Hepatocyte (in vitro differentiated cells): ENCODE data around the gene KRT3. TPM values are rescaled to one million over a fixed set of nuclear protein-coding genes. Genes with fewer than 3 reads are reported as not detected.

ENCODE experiments used
- DNase-seq: peaks from one replicate; pipeline ENCODE4 v3.0.0-alpha.2; 2016; ENCODE audit warnings: low spot score
- H2AFZ ChIP-seq: fragments of 200-600 bp; sonication (generic); 2 replicates; pipeline ENCODE4 v1.6.0; 2016; ENCODE audit warnings: antibody characterized with exemption, mild to moderate bottlenecking
- H3K27ac ChIP-seq: fragments of 200-600 bp; sonication (generic); 2 replicates; pipeline ENCODE4 v1.5.1; 2016; ENCODE audit warnings: mild to moderate bottlenecking
- H3K27me3 ChIP-seq: fragments of 200-600 bp; sonication (generic); 2 replicates; pipeline ENCODE4 v1.6.1; 2016
- H3K36me3 ChIP-seq: fragments of 200-600 bp; sonication (generic); replicated peaks from 2 replicates; pipeline ENCODE4 v1.5.1; 2016; ENCODE audit warnings: low read depth; ENCODE audit not compliant: insufficient read depth
- H3K4me1 ChIP-seq: fragments of 200-600 bp; sonication (generic); 2 replicates; pipeline ENCODE4 v1.5.1; 2016; ENCODE audit warnings: mild to moderate bottlenecking, moderate library complexity; ENCODE audit not compliant: insufficient read depth
- H3K4me2 ChIP-seq: fragments of 200-600 bp; sonication (generic); 2 replicates; pipeline ENCODE4 v1.6.0; 2016
- H3K4me3 ChIP-seq: fragments of 200-600 bp; sonication (generic); 2 replicates; pipeline ENCODE4 v1.5.1; 2016; ENCODE audit warnings: mild to moderate bottlenecking
- H3K79me2 ChIP-seq: fragments of 200-600 bp; sonication (generic); 2 replicates; pipeline ENCODE4 v1.6.0; 2017; ENCODE audit warnings: mild to moderate bottlenecking
- H3K9me2 ChIP-seq: fragments of 200-600 bp; sonication (generic); replicated peaks from 2 replicates; pipeline ENCODE4 v1.6.0; 2017; ENCODE audit warnings: mild to moderate bottlenecking; ENCODE audit not compliant: insufficient read depth
- H3K9me3 ChIP-seq: fragments of 200-600 bp; sonication (generic); 2 replicates; pipeline ENCODE4 v1.5.1; 2016; ENCODE audit warnings: low read depth, mild to moderate bottlenecking
- H4K20me1 ChIP-seq: fragments of 200-600 bp; sonication (generic); 2 replicates; pipeline ENCODE4 v1.6.0; 2016; ENCODE audit warnings: mild to moderate bottlenecking; ENCODE audit not compliant: insufficient read depth, poor library complexity, severe bottlenecking
- CTCF ChIP-seq: fragments of 200-600 bp; sonication (generic); IDR thresholded peaks from 2 replicates; pipeline ENCODE4 v1.5.1; 2016; ENCODE audit warnings: antibody characterized with exemption, mild to moderate bottlenecking; ENCODE audit not compliant: poor library complexity
- EZH2 ChIP-seq: fragments of 200-600 bp; sonication (generic); IDR thresholded peaks from 2 replicates; pipeline ENCODE4 v1.6.1; 2016; ENCODE audit warnings: antibody characterized with exemption, mild to moderate bottlenecking, borderline replicate concordance
- EZH2phosphoT487 ChIP-seq: fragments of 200-600 bp; sonication (generic); IDR thresholded peaks from one replicate; pipeline ENCODE4 v1.6.1; 2018; ENCODE audit warnings: antibody characterized with exemption, mild to moderate bottlenecking, low read depth, moderate library complexity; ENCODE audit not compliant: unreplicated experiment, severe bottlenecking
- WGBS: methylation state at CpG from one replicate; pipeline ENCODE4 v1.1.6; 2016; ENCODE audit warnings: low lambda C conversion rate; ENCODE audit errors: missing lambda C conversion rate; 5-methylcytosine and 5-hydroxymethylcytosine counted together
- polyA plus RNA-seq: library from polyadenylated mRNA; unstranded; fragments of >200 nt; fragmentation: Nextera tagmentation; extraction: Ambion mirVana; gene quantifications from 2 replicates; pipeline ENCODE4 v1.2.1, GENCODE V29; 2016
- total RNA-seq: library from RNA; depleted of rRNA; stranded (reverse); fragments of >200 nt; gene quantifications from 2 replicates; pipeline ENCODE4 v1.2.3, GENCODE V29; 2014

KRT3 gene
- total and polyA plus RNA-seq, 2 experiments from 2014 or later: not detected

GRCh38 chr12:52811191-52812072 lies 15.5 kb upstream of the KRT3 start:
- no peak overlapping the region for H3K4me3 ChIP-seq
- no peak overlapping the region for H3K4me2 ChIP-seq
- 82% methylated on average over 9 of the region's 9 CpGs for WGBS
- no peaks in the 10 kb centered on the region for H3K79me2 ChIP-seq
- no peak for DNase-seq
- peaks cover 13% of the 10 kb centered on the region for H3K4me1 ChIP-seq
- no peaks in the 10 kb centered on the region for H3K9me3 ChIP-seq
- H4K20me1 ChIP-seq: no peaks in the 10 kb centered on the region
- peaks cover 19% of the 10 kb centered on the region for H3K27me3 ChIP-seq
- H3K27ac ChIP-seq: no peak overlapping the region
- TF ChIP-seq CTCF (no peak), EZH2 (no peak), EZH2phosphoT487 (no peak)
- no peak overlapping the region for H2AFZ ChIP-seq
- no peaks in the 10 kb centered on the region for H3K36me3 ChIP-seq
- H3K9me2 ChIP-seq: no peaks in the 10 kb centered on the region

GRCh38 chr12:52810554-52810953 lies 14.6 kb upstream of the KRT3 start:
- no peak overlapping the region for H3K27ac ChIP-seq
- peaks cover 19% of the 10 kb centered on the region for H3K27me3 ChIP-seq
- no peak for DNase-seq

GRCh38 chr12:52809166-52809565 lies 13.2 kb upstream of the KRT3 start:
- H3K27me3 ChIP-seq: peaks cover 19% of the 10 kb centered on the region
- no peaks in the 10 kb centered on the region for H3K36me3 ChIP-seq
- no peak overlapping the region for H3K4me3 ChIP-seq
- no peaks in the 10 kb centered on the region for H4K20me1 ChIP-seq
- H3K27ac ChIP-seq: no peak overlapping the region
- H3K4me1 ChIP-seq: peaks cover 3% of the 10 kb centered on the region
- no peak overlapping the region for H3K4me2 ChIP-seq
- WGBS: 83% methylated on average over 7 of the region's 7 CpGs
- H3K9me3 ChIP-seq: no peaks in the 10 kb centered on the region
- TF ChIP-seq EZH2phosphoT487 (no peak), CTCF (no peak), EZH2 (no peak)
- no peak overlapping the region for H2AFZ ChIP-seq
- no peaks in the 10 kb centered on the region for H3K9me2 ChIP-seq
- no peaks in the 10 kb centered on the region for H3K79me2 ChIP-seq
- DNase-seq: no peak

More at GRCh38 chr12:52810554-52810953, 14.6 kb upstream of the KRT3 start:
- no peaks in the 10 kb centered on the region for H3K9me3 ChIP-seq
- H3K36me3 ChIP-seq: no peaks in the 10 kb centered on the region
- H3K4me3 ChIP-seq: no peak overlapping the region
- 71% methylated on average over 5 of the region's 5 CpGs for WGBS
- peaks cover 13% of the 10 kb centered on the region for H3K4me1 ChIP-seq
- no peaks in the 10 kb centered on the region for H3K79me2 ChIP-seq
- TF ChIP-seq EZH2phosphoT487 (no peak), CTCF (no peak), EZH2 (no peak)
- H3K9me2 ChIP-seq: no peaks in the 10 kb centered on the region
- H4K20me1 ChIP-seq: no peaks in the 10 kb centered on the region
- H2AFZ ChIP-seq: no peak overlapping the region
- H3K4me2 ChIP-seq: no peak overlapping the region
